SU-DHL-6 (cell line): ENCODE results near the gene ZC3H18.

ENCODE experiments used
- H2AFZ ChIP-seq: fragments of 200-600 bp; sonication (generic); 2 replicates; pipeline ENCODE4 v1.6.1; 2014; ENCODE audit warnings: low read depth, mild to moderate bottlenecking, moderate library complexity, mixed read lengths, antibody characterized with exemption, low read length; ENCODE audit not compliant: severe bottlenecking
- H3F3A ChIP-seq: fragments of 200-600 bp; shearing (Covaris generic); 2 replicates; pipeline ENCODE4 v1.6.0; 2016; ENCODE audit warnings: antibody characterized with exemption, mild to moderate bottlenecking; ENCODE audit not compliant: insufficient read depth
- H3K27ac ChIP-seq: fragments of 200-600 bp; sonication (generic); 2 replicates; pipeline ENCODE4 v1.5.1; 2016; ENCODE audit warnings: low read depth, mild to moderate bottlenecking, low read length, moderate library complexity, mixed read lengths
- H3K27me3 ChIP-seq: fragments of 200-600 bp; sonication (generic), shearing (Covaris generic); 2 replicates; pipeline ENCODE4 v1.6.0; 2014; ENCODE audit warnings: mild to moderate bottlenecking, low read length
- H3K36me3 ChIP-seq: fragments of 200-600 bp; sonication (generic); 2 replicates; pipeline ENCODE4 v1.6.1; 2014; ENCODE audit warnings: mild to moderate bottlenecking, low read length, mixed read lengths
- H3K4me2 ChIP-seq: fragments of 300-600, 200-600 bp; shearing (Covaris generic), sonication (generic); 2 replicates; pipeline ENCODE4 v1.6.0; 2014; ENCODE audit warnings: low read length, low read depth, mild to moderate bottlenecking; ENCODE audit not compliant: poor library complexity, severe bottlenecking
- H3K4me3 ChIP-seq: fragments of 200-600 bp; sonication (generic); 2 replicates; pipeline ENCODE4 v1.5.1; 2014; ENCODE audit warnings: antibody characterized with exemption, low read length, mild to moderate bottlenecking, mixed read lengths; ENCODE audit not compliant: insufficient read depth, poor library complexity, severe bottlenecking
- H3K79me2 ChIP-seq: fragments of 200-600 bp; sonication (generic); 2 replicates; pipeline ENCODE4 v1.6.1; 2014; ENCODE audit warnings: mild to moderate bottlenecking, low read length, moderate library complexity; ENCODE audit not compliant: insufficient read depth
- H3K9ac ChIP-seq: fragments of 200-600 bp; sonication (generic); 2 replicates; pipeline ENCODE4 v1.7.0; 2014; ENCODE audit warnings: mild to moderate bottlenecking, low read length
- H3K9me2 ChIP-seq: fragments of 200-600 bp; sonication (generic); replicated peaks from 2 replicates; pipeline ENCODE4 v1.6.1; 2014; ENCODE audit warnings: low read length; ENCODE audit not compliant: insufficient read depth
- H3K9me3 ChIP-seq: fragments of 200-600 bp; sonication (generic); 2 replicates; pipeline ENCODE4 v1.6.1; 2014; ENCODE audit warnings: low read length, mixed read lengths; ENCODE audit not compliant: insufficient read depth
- H4K20me1 ChIP-seq: fragments of 200-600 bp; sonication (generic); 2 replicates; pipeline ENCODE4 v1.6.1; 2014; ENCODE audit warnings: low read depth, mild to moderate bottlenecking, antibody characterized with exemption, low read length, moderate library complexity, mixed read lengths
- EZH2phosphoT487 ChIP-seq: fragments of 200-600 bp; sonication (generic), shearing (Covaris generic); conservative IDR thresholded peaks from 2 replicates; pipeline ENCODE4 v1.6.1; 2018; ENCODE audit warnings: mild to moderate bottlenecking, antibody characterized with exemption, low read length, moderate library complexity, mixed read lengths
- TF ChIP-seq, protein P1 (sequence below): fragments of 200-600 bp; sonication (generic); IDR thresholded peaks from one replicate; pipeline ENCODE4 v1.5.1; 2017; ENCODE audit warnings: antibody characterized with exemption, mild to moderate bottlenecking, low read length, moderate library complexity; ENCODE audit not compliant: insufficient read depth, poor library complexity, severe bottlenecking

ZC3H18 gene

DNA sequence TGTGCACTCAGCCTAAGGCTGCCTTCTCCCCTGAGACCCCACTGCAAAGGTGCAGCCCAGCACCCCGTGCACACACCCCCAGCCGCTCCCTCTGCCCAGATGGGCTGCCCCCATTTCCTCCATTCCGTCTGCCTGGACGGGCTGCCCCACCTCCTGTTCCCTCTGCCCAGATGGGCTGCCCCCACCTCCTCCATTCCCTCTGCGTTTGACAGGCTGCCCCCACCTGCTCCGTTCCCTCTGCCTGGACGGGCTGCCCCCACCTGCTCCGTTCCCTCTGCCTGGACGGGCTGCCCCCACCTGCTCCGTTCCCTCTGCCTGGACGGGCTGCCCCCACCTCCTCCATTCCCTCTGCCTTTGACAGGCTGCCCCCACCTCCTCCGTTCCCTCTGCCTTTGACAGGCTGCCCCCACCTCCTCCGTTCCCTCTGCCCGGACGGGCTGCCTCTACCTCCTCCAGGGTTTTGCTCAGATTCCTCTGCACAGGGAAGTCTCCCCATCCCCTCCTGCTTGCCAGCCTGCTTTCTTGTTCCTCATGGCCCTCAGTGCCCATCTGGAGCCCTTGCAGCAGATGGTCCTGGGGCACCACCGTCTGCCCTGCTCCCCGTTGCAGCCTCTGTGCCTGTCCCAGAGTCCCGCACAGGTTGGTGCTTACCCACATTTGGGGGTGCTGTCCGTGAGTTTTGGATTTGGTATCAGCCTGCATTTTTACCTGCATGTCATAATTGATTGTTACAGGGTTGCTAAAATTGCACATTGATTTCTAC is 44.8 kb downstream of the ZC3H18 start:
- no peak overlapping the region for H3K27ac ChIP-seq
- no peaks in the 10 kb centered on the region for H3F3A ChIP-seq
- TF ChIP-seq EZH2phosphoT487: no peak
- TF ChIP-seq, protein P1, sequence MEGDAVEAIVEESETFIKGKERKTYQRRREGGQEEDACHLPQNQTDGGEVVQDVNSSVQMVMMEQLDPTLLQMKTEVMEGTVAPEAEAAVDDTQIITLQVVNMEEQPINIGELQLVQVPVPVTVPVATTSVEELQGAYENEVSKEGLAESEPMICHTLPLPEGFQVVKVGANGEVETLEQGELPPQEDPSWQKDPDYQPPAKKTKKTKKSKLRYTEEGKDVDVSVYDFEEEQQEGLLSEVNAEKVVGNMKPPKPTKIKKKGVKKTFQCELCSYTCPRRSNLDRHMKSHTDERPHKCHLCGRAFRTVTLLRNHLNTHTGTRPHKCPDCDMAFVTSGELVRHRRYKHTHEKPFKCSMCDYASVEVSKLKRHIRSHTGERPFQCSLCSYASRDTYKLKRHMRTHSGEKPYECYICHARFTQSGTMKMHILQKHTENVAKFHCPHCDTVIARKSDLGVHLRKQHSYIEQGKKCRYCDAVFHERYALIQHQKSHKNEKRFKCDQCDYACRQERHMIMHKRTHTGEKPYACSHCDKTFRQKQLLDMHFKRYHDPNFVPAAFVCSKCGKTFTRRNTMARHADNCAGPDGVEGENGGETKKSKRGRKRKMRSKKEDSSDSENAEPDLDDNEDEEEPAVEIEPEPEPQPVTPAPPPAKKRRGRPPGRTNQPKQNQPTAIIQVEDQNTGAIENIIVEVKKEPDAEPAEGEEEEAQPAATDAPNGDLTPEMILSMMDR: no peak
- H4K20me1 ChIP-seq: peaks cover 3% of the 10 kb centered on the region; the same call in 1 of the 2 replicates
- H3K9ac ChIP-seq: no peak overlapping the region
- no peaks in the 10 kb centered on the region for H3K27me3 ChIP-seq
- no peaks in the 10 kb centered on the region for H3K9me3 ChIP-seq
- H3K9me2 ChIP-seq: no peaks in the 10 kb centered on the region
- H3K79me2 ChIP-seq: 0 out of 2 replicates have a peak, but pooled peaks cover 7% of the 10 kb centered on the region
- H3K36me3 ChIP-seq: no peaks in the 10 kb centered on the region
- H3K4me3 ChIP-seq: no peak overlapping the region
- H3K4me2 ChIP-seq: no peak overlapping the region
- no peak overlapping the region for H2AFZ ChIP-seq

DNA sequence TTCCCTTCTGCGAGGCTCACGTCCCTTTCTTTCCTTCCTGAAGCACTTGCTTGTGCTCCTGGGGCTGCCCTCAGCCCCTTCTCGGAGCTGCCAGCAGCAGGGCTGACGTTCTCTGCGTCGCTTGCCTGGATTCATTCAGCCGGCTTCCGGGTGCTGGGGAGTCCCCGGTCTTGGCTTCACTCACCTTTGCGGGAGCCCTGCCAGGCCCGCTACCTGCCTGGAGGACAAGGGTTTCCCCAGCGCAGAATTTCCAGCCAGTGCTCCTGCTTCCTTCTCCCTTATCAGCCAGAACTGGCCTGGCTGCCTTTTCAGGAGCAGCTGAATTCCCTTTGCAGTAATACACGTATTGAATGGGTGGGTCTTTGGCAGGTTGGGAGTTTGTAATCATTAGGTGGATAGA is 46.1 kb downstream of the ZC3H18 start:
- Histone ChIP-seq H2AFZ (no peak overlapping the region), H3K4me3 (no peak overlapping the region), H3K27me3 (no peaks in the 10 kb centered on the region), H3K27ac (no peak overlapping the region), H4K20me1 (peaks cover 3% of the 10 kb centered on the region; the same call in 1 of the 2 replicates), H3F3A (no peaks in the 10 kb centered on the region), H3K9me3 (no peaks in the 10 kb centered on the region), H3K36me3 (no peaks in the 10 kb centered on the region), H3K4me2 (no peak overlapping the region), H3K79me2 (0 out of 2 replicates have a peak, but pooled peaks cover 7% of the 10 kb centered on the region), H3K9ac (no peak overlapping the region), H3K9me2 (no peaks in the 10 kb centered on the region)
- no peak for TF ChIP-seq EZH2phosphoT487
- TF ChIP-seq, protein P1: no peak

DNA sequence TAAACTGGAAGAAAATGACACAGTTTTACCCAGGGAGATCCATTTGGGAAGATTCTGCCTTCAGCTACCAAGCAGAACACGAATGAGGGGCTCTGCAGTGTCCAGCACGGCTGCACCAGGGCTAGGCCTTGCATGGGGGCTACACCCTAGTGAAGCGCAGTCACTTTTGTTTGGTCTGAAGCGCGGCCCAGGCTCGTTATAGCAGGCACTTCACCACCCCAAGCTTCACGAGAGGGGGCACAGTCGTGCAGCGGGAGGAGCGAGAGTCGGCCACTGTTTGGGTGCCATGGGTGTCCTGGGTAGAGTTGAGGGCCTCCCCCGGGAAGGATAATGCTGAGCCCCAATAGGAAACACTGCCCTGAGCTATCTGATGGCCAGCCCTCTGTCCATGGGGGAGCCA is 46.5 kb downstream of the ZC3H18 start:
- peaks cover 3% of the 10 kb centered on the region; the same call in 1 of the 2 replicates for H4K20me1 ChIP-seq
- H3K9ac ChIP-seq: no peak overlapping the region
- no peak overlapping the region for H3K4me3 ChIP-seq
- no peaks in the 10 kb centered on the region for H3K9me2 ChIP-seq
- no peaks in the 10 kb centered on the region for H3K27me3 ChIP-seq
- H3K79me2 ChIP-seq: 0 out of 2 replicates have a peak, but pooled peaks cover 7% of the 10 kb centered on the region
- no peaks in the 10 kb centered on the region for H3K9me3 ChIP-seq
- H2AFZ ChIP-seq: no peak overlapping the region
- TF ChIP-seq, protein P1: no peak
- TF ChIP-seq EZH2phosphoT487: no peak
- H3K4me2 ChIP-seq: no peak overlapping the region
- H3F3A ChIP-seq: no peaks in the 10 kb centered on the region
- H3K27ac ChIP-seq: no peak overlapping the region
- H3K36me3 ChIP-seq: no peaks in the 10 kb centered on the region
